ENCODE data around the gene FKRP.
"Not testable (repeated sequence)": the region's sequence is repeated elsewhere in the genome, so short reads cannot be mapped to it uniquely, and the experiment has no call there.

DNA sequence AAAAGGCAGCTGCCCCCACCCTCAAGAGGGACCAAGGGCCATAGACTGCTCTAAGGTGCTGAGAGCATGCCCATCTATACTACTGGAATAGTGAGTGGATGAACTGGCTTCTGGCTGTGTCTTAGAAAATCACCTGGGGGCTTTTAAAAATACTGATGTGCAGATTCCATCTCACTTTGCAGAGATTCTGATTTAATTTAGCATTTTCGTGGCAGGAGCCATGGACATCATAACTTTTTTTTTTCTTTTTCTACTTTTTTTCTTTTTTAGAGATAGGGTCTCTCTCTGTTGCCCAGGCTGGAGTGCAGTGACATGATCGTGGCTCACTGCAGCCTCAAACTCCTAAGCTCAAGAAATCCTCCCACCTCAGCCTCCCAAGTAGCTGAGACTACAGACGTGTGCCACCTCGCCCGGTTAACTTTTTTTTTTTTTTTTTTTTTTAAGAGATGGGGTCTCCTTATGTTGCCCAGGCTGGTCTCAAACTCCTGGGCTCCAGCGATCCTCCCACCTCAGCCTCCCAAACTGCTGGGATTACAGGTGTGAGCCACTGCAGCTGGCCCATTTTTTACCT lies 33.0 kb upstream of the FKRP start:
- TF ChIP-seq, protein P1, sequence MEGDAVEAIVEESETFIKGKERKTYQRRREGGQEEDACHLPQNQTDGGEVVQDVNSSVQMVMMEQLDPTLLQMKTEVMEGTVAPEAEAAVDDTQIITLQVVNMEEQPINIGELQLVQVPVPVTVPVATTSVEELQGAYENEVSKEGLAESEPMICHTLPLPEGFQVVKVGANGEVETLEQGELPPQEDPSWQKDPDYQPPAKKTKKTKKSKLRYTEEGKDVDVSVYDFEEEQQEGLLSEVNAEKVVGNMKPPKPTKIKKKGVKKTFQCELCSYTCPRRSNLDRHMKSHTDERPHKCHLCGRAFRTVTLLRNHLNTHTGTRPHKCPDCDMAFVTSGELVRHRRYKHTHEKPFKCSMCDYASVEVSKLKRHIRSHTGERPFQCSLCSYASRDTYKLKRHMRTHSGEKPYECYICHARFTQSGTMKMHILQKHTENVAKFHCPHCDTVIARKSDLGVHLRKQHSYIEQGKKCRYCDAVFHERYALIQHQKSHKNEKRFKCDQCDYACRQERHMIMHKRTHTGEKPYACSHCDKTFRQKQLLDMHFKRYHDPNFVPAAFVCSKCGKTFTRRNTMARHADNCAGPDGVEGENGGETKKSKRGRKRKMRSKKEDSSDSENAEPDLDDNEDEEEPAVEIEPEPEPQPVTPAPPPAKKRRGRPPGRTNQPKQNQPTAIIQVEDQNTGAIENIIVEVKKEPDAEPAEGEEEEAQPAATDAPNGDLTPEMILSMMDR (IDR thresholded peaks at IDR 0.05) = not testable (repeated sequence)
- TF ChIP-seq EP300, POLR2A (IDR thresholded peaks at IDR 0.05): not testable (repeated sequence)

Measured in ovary (tissue), 3 donors.